Measurements from ENCODE around the gene SNTG2.
"Not testable (repeated sequence)": the region's sequence is repeated elsewhere in the genome, so short reads cannot be mapped to it uniquely, and the experiment has no call there.

DNA sequence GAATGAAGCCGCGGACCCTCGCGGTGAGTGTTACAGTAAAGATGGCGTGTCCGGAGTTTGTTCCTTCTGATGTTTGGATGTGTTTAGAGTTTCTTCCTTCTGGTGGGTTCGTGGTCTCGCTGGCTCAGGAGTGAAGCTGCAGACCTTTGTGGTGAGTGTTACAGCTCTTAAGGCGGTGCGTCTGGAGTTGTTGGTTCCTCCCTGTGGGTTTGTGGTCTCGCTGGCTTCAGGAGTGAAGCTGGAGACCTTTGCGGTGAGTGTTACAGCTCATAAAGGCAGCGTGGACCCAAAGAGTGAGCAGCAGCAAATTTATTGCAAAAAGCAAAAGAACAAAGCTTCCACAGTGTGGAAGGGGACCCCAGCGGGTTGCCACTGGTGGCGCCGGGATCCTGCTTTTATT, 183.2 kb downstream of the SNTG2 start:
- not testable (repeated sequence) for TF ChIP-seq EZH2phosphoT487 (IDR thresholded peaks at IDR 0.05; ENCODE audit: borderline replicate concordance, low read length)
- TF ChIP-seq, protein P1, sequence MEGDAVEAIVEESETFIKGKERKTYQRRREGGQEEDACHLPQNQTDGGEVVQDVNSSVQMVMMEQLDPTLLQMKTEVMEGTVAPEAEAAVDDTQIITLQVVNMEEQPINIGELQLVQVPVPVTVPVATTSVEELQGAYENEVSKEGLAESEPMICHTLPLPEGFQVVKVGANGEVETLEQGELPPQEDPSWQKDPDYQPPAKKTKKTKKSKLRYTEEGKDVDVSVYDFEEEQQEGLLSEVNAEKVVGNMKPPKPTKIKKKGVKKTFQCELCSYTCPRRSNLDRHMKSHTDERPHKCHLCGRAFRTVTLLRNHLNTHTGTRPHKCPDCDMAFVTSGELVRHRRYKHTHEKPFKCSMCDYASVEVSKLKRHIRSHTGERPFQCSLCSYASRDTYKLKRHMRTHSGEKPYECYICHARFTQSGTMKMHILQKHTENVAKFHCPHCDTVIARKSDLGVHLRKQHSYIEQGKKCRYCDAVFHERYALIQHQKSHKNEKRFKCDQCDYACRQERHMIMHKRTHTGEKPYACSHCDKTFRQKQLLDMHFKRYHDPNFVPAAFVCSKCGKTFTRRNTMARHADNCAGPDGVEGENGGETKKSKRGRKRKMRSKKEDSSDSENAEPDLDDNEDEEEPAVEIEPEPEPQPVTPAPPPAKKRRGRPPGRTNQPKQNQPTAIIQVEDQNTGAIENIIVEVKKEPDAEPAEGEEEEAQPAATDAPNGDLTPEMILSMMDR (IDR thresholded peaks at IDR 0.05; ENCODE audit: low read depth, low read length, poor library complexity, severe bottlenecking) = not testable (repeated sequence)

All from DOHH2 (cell line).